ENCODE data around the gene PKHD1.

DNA sequence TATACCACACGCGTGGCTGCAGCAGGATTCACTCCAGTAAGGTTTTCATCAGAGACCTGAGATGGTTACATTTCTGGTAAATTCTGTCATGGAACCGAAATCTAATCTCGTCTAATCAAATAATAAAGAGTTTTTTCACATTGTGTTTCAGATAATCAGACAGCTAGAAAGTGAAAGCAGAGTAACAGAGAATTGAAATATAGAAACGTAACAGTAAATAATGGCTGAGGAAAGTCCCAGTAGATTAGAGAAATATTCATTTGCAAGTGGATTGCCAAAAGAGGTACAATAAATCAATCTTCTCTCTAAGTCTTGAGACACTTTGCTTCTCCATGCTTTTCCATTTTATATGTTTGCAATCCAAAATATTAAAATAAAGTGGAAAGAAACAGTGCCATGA, 42.4 kb downstream of the PKHD1 start:
- TF ChIP-seq SIRT6 (IDR thresholded peaks at IDR 0.05; ENCODE audit: low read length): no peak
- TF ChIP-seq, protein P1, sequence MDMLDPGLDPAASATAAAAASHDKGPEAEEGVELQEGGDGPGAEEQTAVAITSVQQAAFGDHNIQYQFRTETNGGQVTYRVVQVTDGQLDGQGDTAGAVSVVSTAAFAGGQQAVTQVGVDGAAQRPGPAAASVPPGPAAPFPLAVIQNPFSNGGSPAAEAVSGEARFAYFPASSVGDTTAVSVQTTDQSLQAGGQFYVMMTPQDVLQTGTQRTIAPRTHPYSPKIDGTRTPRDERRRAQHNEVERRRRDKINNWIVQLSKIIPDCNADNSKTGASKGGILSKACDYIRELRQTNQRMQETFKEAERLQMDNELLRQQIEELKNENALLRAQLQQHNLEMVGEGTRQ (IDR thresholded peaks at IDR 0.05; ENCODE audit: low read length): no peak
- TF ChIP-seq, protein P2, sequence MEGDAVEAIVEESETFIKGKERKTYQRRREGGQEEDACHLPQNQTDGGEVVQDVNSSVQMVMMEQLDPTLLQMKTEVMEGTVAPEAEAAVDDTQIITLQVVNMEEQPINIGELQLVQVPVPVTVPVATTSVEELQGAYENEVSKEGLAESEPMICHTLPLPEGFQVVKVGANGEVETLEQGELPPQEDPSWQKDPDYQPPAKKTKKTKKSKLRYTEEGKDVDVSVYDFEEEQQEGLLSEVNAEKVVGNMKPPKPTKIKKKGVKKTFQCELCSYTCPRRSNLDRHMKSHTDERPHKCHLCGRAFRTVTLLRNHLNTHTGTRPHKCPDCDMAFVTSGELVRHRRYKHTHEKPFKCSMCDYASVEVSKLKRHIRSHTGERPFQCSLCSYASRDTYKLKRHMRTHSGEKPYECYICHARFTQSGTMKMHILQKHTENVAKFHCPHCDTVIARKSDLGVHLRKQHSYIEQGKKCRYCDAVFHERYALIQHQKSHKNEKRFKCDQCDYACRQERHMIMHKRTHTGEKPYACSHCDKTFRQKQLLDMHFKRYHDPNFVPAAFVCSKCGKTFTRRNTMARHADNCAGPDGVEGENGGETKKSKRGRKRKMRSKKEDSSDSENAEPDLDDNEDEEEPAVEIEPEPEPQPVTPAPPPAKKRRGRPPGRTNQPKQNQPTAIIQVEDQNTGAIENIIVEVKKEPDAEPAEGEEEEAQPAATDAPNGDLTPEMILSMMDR (IDR thresholded peaks at IDR 0.05; ENCODE audit: control extremely low read depth in 1 of 3, insufficient read depth in 1 of 3, low read depth in 1 of 3, low read length in 3 of 3): no peak
- no peak for TF ChIP-seq ASH2L (IDR thresholded peaks at IDR 0.05; ENCODE audit: low read length)
- no peak for TF ChIP-seq HDAC2 (IDR thresholded peaks at IDR 0.05; ENCODE audit: borderline replicate concordance in 1 of 2, low read depth in 2 of 2, low read length in 2 of 2)
- TF ChIP-seq EP300 (IDR thresholded peaks at IDR 0.05; ENCODE audit: borderline replicate concordance in 1 of 2, low read depth in 2 of 2, low read length in 2 of 2): no peak
- TF ChIP-seq SP1 (IDR thresholded peaks at IDR 0.05; ENCODE audit: low read depth, low read length): no peak
- TF ChIP-seq RNF2 (IDR thresholded peaks at IDR 0.05; ENCODE audit: borderline replicate concordance, low read depth, low read length, missing control alignments, poor library complexity, severe bottlenecking): no peak
- no peak for TF ChIP-seq RAD21 (IDR thresholded peaks at IDR 0.05 in 1 of 2, conservative IDR thresholded peaks at IDR 0.05 in 1 of 2; ENCODE audit: low read depth in 2 of 2, low read length in 2 of 2)
- TF ChIP-seq POLR2A (IDR thresholded peaks at IDR 0.05; ENCODE audit: control extremely low read depth in 1 of 2, low read depth in 2 of 2, low read length in 2 of 2): no peak
- no peak for TF ChIP-seq GTF2F1 (IDR thresholded peaks at IDR 0.05; ENCODE audit: borderline replicate concordance, low read depth, low read length)
- no peak for TF ChIP-seq POLR2AphosphoS5 (IDR thresholded peaks at IDR 0.05; ENCODE audit: low read depth, low read length)
- no peak for TF ChIP-seq YY1 (IDR thresholded peaks at IDR 0.05; ENCODE audit: low read depth, low read length)

All from H1 (cell line).